Hematopoietic multipotent progenitor cell treated with erythropoietin and hydrocortisone succinate and interleukin-3 and kit ligand, for 17 days (in vitro differentiated cells): ENCODE results near the gene HELZ.
"Not testable (repeated sequence)": the region's sequence is repeated elsewhere in the genome, so short reads cannot be mapped to it uniquely, and the experiment has no call there.

Source experiments
- DNase-seq: peaks from one replicate; pipeline ENCODE4 v3.0.0-alpha.2; 2015; ENCODE audit warnings: low spot score

Gene HELZ

GRCh38 chr17:67113486-67113885 lies 131.5 kb downstream of the HELZ start:
- DNase-seq: no peak

- no peak for DNase-seq
These were observed 133.2 kb downstream of the HELZ start for GRCh38 chr17:67111808-67112207.

GRCh38 chr17:67111327-67111726 lies 133.7 kb downstream of the HELZ start:
- DNase-seq: no peak

GRCh38 chr17:67110619-67111018 lies 134.4 kb downstream of the HELZ start:
- no peak for DNase-seq

GRCh38 chr17:67109111-67109510 lies 135.9 kb downstream of the HELZ start:
- DNase-seq: no peak

- DNase-seq: no peak
These were observed 136.9 kb downstream of the HELZ start for GRCh38 chr17:67107811-67108775.

GRCh38 chr17:67107171-67107570 lies 137.8 kb downstream of the HELZ start:
- DNase-seq: no peak

GRCh38 chr17:67105213-67105612 lies 139.8 kb downstream of the HELZ start:
- no peak for DNase-seq

GRCh38 chr17:67104641-67105040 lies 140.4 kb downstream of the HELZ start:
- DNase-seq: not testable (repeated sequence)

GRCh38 chr17:67098006-67098405 lies 147.0 kb downstream of the HELZ start:
- DNase-seq: no peak

- DNase-seq: no peak
These were observed 148.4 kb downstream of the HELZ start for GRCh38 chr17:67096609-67097008.

GRCh38 chr17:67095803-67096202 lies 149.2 kb downstream of the HELZ start:
- no peak for DNase-seq

- not testable (repeated sequence) for DNase-seq
These were observed 149.7 kb downstream of the HELZ start for GRCh38 chr17:67095291-67095690.

GRCh38 chr17:67093348-67093747 lies 151.6 kb downstream of the HELZ start:
- DNase-seq: no peak

- not testable (repeated sequence) for DNase-seq
These were observed 152.3 kb downstream of the HELZ start for GRCh38 chr17:67092710-67093109.

- no peak for DNase-seq
These were observed 152.7 kb downstream of the HELZ start for GRCh38 chr17:67092291-67092690.

GRCh38 chr17:67090341-67090740 lies 154.7 kb downstream of the HELZ start:
- no peak for DNase-seq

GRCh38 chr17:67088639-67089038 lies 156.4 kb downstream of the HELZ start:
- no peak for DNase-seq

GRCh38 chr17:67085406-67085805 lies 159.6 kb downstream of the HELZ start:
- no peak for DNase-seq

GRCh38 chr17:67082107-67082506 lies 162.9 kb downstream of the HELZ start:
- no peak for DNase-seq

- DNase-seq: no peak
These were observed 164.2 kb downstream of the HELZ start for GRCh38 chr17:67080804-67081203.

- DNase-seq: no peak
These were observed 165.5 kb downstream of the HELZ start for GRCh38 chr17:67079491-67079890.

- DNase-seq: no peak
These were observed 166.7 kb downstream of the HELZ start for GRCh38 chr17:67078292-67078691.

GRCh38 chr17:67076290-67076689 lies 168.7 kb downstream of the HELZ start:
- DNase-seq: no peak
